Calu3 (cell line): Measurements from ENCODE around the gene CARD18. TPM values are rescaled to one million over a fixed set of nuclear protein-coding genes. Genes with fewer than 3 reads are reported as not detected.

ENCODE experiments used
- BruUV-seq: library from RNA; stranded (reverse); fragments of 400-500 nt; replicated peaks from 2 replicates; lab custom pipeline; 2021; lab: Mats Ljungman, UMichigan
- CTCF ChIA-PET: fragments of 300-600 bp; sonication (Branson Sonifier 250); formaldehyde crosslinking; loops from one replicate; lab custom pipeline; 2022; ENCODE audit warnings: antibody characterized with exemption; lab: Charles Lee
- DNase-seq: peaks from one replicate; pipeline ENCODE4 v3.0.0; 2022
- H3K27ac Mint-ChIP-seq: one replicate; pipeline ENCODE4 v1.8.0; 2022; ENCODE audit warnings: mixed read lengths; ENCODE audit not compliant: unreplicated experiment
- H3K27me3 Mint-ChIP-seq: one replicate; pipeline ENCODE4 v1.8.0; 2022; ENCODE audit warnings: mixed read lengths; ENCODE audit not compliant: unreplicated experiment
- H3K36me3 Mint-ChIP-seq: one replicate; pipeline ENCODE4 v1.8.0; 2022; ENCODE audit warnings: mild to moderate bottlenecking, moderate library complexity, mixed read lengths; ENCODE audit not compliant: insufficient read depth, unreplicated experiment
- H3K4me1 Mint-ChIP-seq: one replicate; pipeline ENCODE4 v1.8.0; 2022; ENCODE audit warnings: mild to moderate bottlenecking, low read depth, mixed read lengths; ENCODE audit not compliant: unreplicated experiment
- H3K4me3 Mint-ChIP-seq: one replicate; pipeline ENCODE4 v1.8.0; 2022; ENCODE audit warnings: mild to moderate bottlenecking, low read depth, moderate library complexity, mixed read lengths; ENCODE audit not compliant: unreplicated experiment
- H3K9me3 Mint-ChIP-seq: one replicate; pipeline ENCODE4 v1.8.0; 2022; ENCODE audit warnings: low read depth, mixed read lengths; ENCODE audit not compliant: unreplicated experiment
- intact Hi-C: fragments of 100-400 bp; cut with micrococcal nuclease; formaldehyde crosslinking; loops from one replicate; pipeline ENCODE4 v1.10.0; 2022; ENCODE audit not compliant: unreplicated experiment
- total RNA-seq: library from RNA; stranded (reverse); gene quantifications from 2 replicates; pipeline ENCODE4 v1.2.3, GENCODE V29; 2022
- TF ChIP-seq, protein P1 (sequence below): fragments of 200-600 bp; IDR thresholded peaks from one replicate; pipeline ENCODE4 v1.8.0; 2022; ENCODE audit warnings: antibody characterized with exemption; ENCODE audit not compliant: unreplicated experiment

The CARD18 gene
- total RNA-seq, 1 experiment from 2014 or later: not detected

DNA sequence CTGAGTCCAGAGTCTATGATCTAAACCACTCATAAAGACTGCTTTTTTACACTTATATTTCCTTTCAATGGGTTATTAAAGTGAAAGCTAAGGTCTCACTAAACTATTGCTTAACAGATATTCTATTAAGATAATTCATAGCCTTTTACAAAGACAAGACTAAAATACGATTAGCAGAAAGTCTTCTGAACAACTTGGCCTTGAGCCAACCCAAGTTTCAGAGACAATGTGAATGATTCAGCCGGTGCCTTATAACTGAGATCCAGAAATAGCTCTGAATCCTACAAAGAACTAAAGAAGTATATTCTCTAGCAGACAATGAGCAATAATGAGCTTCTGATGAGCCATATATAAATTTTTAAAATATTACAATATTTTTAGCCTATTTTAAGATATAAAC, 41.5 kb upstream of the CARD18 start:
- no peaks in the 10 kb centered on the region for H3K27me3 Mint-ChIP-seq
- DNase-seq: no peak
- no peak overlapping the region for H3K4me3 Mint-ChIP-seq
- no TSS peak for BruUV-seq
- TF ChIP-seq, protein P1, sequence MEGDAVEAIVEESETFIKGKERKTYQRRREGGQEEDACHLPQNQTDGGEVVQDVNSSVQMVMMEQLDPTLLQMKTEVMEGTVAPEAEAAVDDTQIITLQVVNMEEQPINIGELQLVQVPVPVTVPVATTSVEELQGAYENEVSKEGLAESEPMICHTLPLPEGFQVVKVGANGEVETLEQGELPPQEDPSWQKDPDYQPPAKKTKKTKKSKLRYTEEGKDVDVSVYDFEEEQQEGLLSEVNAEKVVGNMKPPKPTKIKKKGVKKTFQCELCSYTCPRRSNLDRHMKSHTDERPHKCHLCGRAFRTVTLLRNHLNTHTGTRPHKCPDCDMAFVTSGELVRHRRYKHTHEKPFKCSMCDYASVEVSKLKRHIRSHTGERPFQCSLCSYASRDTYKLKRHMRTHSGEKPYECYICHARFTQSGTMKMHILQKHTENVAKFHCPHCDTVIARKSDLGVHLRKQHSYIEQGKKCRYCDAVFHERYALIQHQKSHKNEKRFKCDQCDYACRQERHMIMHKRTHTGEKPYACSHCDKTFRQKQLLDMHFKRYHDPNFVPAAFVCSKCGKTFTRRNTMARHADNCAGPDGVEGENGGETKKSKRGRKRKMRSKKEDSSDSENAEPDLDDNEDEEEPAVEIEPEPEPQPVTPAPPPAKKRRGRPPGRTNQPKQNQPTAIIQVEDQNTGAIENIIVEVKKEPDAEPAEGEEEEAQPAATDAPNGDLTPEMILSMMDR: no peak
- H3K4me1 Mint-ChIP-seq: no peaks in the 10 kb centered on the region
- CTCF ChIA-PET: no interaction called here
- H3K9me3 Mint-ChIP-seq: no peaks in the 10 kb centered on the region
- no peak overlapping the region for H3K27ac Mint-ChIP-seq
- intact Hi-C loops: no loop called here
- no peaks in the 10 kb centered on the region for H3K36me3 Mint-ChIP-seq

DNA sequence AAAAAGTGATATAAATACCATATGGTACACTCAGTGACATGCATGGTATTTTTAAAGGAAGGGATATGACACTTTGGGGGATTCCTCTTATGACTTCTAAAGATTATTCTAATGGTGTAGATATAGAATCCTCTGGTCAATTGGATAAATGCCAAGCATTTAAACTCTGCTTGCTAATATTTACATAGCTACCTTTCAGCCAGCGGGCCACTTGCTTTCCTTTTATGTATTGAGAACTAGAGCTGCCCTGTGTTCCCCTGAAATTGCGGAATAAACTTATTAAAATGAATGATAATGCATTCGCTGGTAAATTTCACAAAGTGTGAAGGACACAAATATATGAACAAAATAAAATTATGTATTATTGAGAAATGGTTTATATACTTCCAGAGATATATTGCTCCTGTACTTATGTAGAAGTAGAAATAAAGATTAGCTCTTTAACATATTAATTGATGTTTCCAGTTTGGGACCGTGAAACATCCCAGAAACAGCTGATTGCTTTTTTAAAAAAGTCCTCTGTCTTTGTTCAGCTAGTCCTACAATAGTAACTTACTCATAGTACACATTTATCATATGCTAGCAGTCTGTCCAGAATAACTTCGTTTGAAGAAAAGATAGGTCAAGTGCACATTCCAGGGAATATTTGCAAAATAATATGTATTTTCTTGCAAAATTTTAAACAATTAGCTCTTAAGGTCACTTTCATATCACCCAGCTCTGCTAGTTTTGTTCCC, 40.1 kb upstream of the CARD18 start:
- H3K4me1 Mint-ChIP-seq: no peaks in the 10 kb centered on the region
- no peaks in the 10 kb centered on the region for H3K27me3 Mint-ChIP-seq
- H3K9me3 Mint-ChIP-seq: no peaks in the 10 kb centered on the region
- CTCF ChIA-PET: no interaction called here
- no TSS peak for BruUV-seq
- H3K36me3 Mint-ChIP-seq: no peaks in the 10 kb centered on the region
- no peak overlapping the region for H3K27ac Mint-ChIP-seq
- DNase-seq: no peak
- intact Hi-C loops: no loop called here
- TF ChIP-seq, protein P1: no peak
- no peak overlapping the region for H3K4me3 Mint-ChIP-seq

DNA sequence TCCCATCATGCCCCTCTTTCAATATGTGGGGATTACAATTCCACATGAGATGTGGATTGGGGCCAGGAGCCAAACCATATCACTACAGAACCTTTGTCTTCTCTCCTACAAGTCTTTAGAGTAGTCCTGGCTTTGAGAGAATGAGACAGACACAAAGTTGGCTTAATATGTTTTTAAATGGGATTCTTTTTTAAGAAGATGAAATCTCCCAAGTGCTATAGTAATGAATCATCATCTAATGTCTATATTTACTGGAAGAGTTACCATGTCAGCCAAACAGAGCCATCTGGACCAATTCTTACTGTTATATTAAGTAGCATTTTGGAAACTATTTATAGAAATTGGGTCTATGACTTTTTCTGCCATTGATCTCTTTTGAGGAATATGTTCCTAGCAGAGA, 38.1 kb upstream of the CARD18 start:
- intact Hi-C loops: no loop called here
- no TSS peak for BruUV-seq
- Mint-ChIP-seq H3K27me3 (no peaks in the 10 kb centered on the region), H3K36me3 (no peaks in the 10 kb centered on the region), H3K4me1 (no peaks in the 10 kb centered on the region), H3K4me3 (no peak overlapping the region), H3K9me3 (no peaks in the 10 kb centered on the region), H3K27ac (no peak overlapping the region)
- TF ChIP-seq, protein P1: no peak
- CTCF ChIA-PET: no interaction called here
- DNase-seq: no peak

DNA sequence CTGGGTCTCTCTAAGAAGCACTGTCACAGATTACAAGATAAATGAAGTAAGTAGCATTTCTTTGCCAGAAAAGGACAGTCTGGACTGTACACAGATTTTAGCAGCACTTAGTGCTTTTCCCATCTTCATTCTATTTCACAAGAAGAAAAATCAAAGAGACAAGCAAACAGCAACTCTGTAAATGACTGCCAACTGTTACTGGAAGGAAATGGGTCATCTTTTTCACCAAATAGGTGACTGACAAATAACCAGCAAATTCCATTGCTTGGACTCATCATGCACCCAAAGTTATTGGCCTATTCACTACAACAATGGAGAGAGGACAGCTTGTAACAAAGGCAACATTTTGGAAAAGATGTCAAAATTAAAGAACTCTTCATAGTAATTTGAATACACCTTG, 28.9 kb upstream of the CARD18 start:
- H3K4me3 Mint-ChIP-seq: no peak overlapping the region
- H3K27me3 Mint-ChIP-seq: no peaks in the 10 kb centered on the region
- peaks cover 3% of the 10 kb centered on the region for H3K9me3 Mint-ChIP-seq
- intact Hi-C loops: no loop called here
- BruUV-seq: no TSS peak
- no peaks in the 10 kb centered on the region for H3K4me1 Mint-ChIP-seq
- no peak overlapping the region for H3K27ac Mint-ChIP-seq
- DNase-seq: no peak
- TF ChIP-seq, protein P1: no peak
- H3K36me3 Mint-ChIP-seq: no peaks in the 10 kb centered on the region
- CTCF ChIA-PET: no interaction called here
